ENCODE data around the gene FURIN.

DNA sequence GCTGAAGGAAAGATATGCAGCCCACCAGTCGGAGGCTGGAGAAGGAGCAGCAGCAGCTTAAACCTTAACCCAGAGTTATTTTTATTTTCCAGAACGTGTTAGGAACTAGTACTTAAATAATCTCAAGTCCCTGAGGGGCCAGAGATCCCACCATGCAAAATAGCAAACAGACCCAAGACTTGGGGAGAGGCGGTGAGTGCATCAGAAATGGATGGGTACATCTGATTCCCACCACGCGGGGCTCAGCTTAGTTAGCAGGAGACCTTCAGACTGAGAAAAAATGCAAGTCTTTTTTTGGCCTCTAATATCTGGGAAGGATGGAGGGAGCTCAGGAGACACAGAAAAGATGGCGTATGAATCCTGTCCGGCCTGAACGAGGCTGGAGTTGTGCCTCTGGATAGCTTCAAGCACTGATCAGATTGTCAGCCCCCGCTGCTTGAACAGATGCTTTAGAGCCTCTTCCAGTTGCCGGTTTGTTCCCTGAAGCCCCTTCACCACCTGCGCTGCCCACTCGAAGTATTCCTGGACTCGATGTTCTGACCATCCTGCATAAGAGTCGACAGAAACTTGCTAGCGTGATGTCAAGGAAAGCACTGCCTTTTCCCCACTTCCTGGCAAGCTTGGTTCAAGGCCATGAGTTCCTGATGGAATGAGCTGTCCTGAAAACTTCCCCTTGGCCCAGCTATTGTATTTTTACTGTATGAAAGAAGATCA lies 62.6 kb downstream of the FURIN start:
- TF ChIP-seq, protein P1, sequence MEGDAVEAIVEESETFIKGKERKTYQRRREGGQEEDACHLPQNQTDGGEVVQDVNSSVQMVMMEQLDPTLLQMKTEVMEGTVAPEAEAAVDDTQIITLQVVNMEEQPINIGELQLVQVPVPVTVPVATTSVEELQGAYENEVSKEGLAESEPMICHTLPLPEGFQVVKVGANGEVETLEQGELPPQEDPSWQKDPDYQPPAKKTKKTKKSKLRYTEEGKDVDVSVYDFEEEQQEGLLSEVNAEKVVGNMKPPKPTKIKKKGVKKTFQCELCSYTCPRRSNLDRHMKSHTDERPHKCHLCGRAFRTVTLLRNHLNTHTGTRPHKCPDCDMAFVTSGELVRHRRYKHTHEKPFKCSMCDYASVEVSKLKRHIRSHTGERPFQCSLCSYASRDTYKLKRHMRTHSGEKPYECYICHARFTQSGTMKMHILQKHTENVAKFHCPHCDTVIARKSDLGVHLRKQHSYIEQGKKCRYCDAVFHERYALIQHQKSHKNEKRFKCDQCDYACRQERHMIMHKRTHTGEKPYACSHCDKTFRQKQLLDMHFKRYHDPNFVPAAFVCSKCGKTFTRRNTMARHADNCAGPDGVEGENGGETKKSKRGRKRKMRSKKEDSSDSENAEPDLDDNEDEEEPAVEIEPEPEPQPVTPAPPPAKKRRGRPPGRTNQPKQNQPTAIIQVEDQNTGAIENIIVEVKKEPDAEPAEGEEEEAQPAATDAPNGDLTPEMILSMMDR (IDR thresholded peaks at IDR 0.05; ENCODE audit: low read depth, low read length, poor library complexity, severe bottlenecking), result no peak
- TF ChIP-seq EZH2phosphoT487 (IDR thresholded peaks at IDR 0.05; ENCODE audit: borderline replicate concordance, low read length), result no peak

Measured in DOHH2 (cell line).